ENCODE data around the gene ARMH4. TPM values are rescaled to one million over a fixed set of nuclear protein-coding genes. Genes with fewer than 3 reads are reported as not detected.

The ARMH4 gene
- total RNA-seq, 4 donors from 2014 or later: 1.2 to 3.7 (median 2.0) TPM

DNA sequence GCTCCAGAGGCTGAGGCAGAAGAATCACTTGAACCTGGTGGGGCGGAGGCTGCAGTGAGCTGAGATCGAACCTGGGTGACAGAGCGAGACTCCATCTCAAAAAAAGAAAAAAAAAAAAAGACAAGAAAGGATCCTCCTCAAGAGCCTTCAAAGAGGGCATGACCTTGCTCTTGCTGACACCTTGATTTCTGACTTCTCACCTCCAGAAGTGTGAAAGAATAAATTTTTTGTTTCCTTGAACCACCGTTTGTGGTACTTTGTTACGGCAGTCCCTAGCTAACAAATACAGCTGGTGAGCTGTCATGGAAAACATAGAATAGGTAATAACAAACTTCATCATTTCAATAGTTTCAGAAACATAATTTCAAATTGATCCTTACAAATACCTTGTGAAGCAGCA, 46.1 kb upstream of the ARMH4 start:
- ATAC-seq: no peak

DNA sequence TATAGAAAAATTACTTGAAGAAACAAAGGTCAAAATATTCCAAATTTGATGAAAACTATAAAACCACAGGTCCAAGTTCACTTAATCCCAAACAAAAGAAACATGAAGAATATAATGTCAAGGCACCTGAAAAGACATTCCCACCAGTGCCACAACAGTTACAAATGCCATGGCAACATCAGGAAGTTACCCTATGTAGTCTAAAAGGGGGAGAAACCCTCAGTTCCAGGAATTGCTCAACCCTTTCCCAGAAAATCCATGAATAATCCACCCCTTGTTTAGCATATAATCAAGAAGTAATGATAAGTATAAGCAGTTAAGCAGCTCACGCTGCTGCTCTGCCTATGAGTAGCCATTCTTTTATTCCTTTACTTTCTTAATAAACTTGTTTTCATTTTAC, 44.2 kb upstream of the ARMH4 start:
- DNase-seq: no peak
- no peak for TF ChIP-seq POLR2A (IDR thresholded peaks at IDR 0.05)
- TF ChIP-seq, protein P1, sequence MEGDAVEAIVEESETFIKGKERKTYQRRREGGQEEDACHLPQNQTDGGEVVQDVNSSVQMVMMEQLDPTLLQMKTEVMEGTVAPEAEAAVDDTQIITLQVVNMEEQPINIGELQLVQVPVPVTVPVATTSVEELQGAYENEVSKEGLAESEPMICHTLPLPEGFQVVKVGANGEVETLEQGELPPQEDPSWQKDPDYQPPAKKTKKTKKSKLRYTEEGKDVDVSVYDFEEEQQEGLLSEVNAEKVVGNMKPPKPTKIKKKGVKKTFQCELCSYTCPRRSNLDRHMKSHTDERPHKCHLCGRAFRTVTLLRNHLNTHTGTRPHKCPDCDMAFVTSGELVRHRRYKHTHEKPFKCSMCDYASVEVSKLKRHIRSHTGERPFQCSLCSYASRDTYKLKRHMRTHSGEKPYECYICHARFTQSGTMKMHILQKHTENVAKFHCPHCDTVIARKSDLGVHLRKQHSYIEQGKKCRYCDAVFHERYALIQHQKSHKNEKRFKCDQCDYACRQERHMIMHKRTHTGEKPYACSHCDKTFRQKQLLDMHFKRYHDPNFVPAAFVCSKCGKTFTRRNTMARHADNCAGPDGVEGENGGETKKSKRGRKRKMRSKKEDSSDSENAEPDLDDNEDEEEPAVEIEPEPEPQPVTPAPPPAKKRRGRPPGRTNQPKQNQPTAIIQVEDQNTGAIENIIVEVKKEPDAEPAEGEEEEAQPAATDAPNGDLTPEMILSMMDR (IDR thresholded peaks at IDR 0.05 in 4 of 5, conservative IDR thresholded peaks at IDR 0.05 in 1 of 5): no peak
- Histone ChIP-seq H3K36me3 (no peaks in the 10 kb centered on the region), H3K27ac (no peak overlapping the region), H3K4me1 (peaks cover 4 to 5% of the 10 kb centered on the region in 2 donors), H3K27me3 (no peaks in the 10 kb centered on the region), H3K4me3 (no peak overlapping the region), H3K9me3 (no peaks in the 10 kb centered on the region)
- intact Hi-C loops (cut with DNase I; ENCODE audit: low total_unique reads): no loop called here
- in situ Hi-C loops (cut with MboI; ENCODE audit: low sequenced_read_pairs in 4 of 4): no loop called here
- ATAC-seq: no peak

More for the DNA sequence above, 46.1 kb upstream of the ARMH4 start:
- in situ Hi-C loops (cut with MboI; ENCODE audit: low sequenced_read_pairs in 4 of 4) (no loop called here), intact Hi-C loops (cut with DNase I; ENCODE audit: low total_unique reads) (no loop called here)
- H3K27me3 ChIP-seq: no peaks in the 10 kb centered on the region
- H3K9me3 ChIP-seq: no peaks in the 10 kb centered on the region
- no peak for DNase-seq
- H3K4me3 ChIP-seq: no peak overlapping the region
- TF ChIP-seq POLR2A (IDR thresholded peaks at IDR 0.05): no peak
- TF ChIP-seq, protein P1 (IDR thresholded peaks at IDR 0.05 in 4 of 5, conservative IDR thresholded peaks at IDR 0.05 in 1 of 5): no peak
- no peak overlapping the region for H3K27ac ChIP-seq
- H3K4me1 ChIP-seq: peaks cover 4 to 14% of the 10 kb centered on the region in 2 donors
- H3K36me3 ChIP-seq: peaks cover 0 to 5% of the 10 kb centered on the region in 2 donors

DNA sequence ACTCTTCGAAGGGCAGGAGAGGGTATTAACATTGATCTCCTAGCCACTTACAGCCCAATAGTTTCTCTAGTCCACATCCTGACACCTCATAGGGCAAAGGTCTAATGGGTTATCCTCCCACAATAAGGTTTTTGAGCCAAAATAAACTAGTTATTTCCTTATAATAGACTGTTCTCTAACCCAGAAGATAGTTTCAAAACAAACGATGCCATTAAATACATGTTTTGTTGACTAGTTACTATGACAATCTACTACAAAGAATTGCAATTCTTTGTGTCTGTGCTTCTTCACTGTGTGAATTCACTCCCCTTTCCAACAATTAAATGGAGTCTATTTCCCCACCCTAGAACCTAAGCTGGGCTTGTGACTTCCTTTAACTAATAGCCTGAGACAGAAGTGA, 41.5 kb upstream of the ARMH4 start:
- TF ChIP-seq, protein P1 (IDR thresholded peaks at IDR 0.05 in 4 of 5, conservative IDR thresholded peaks at IDR 0.05 in 1 of 5): no peak
- no peak for TF ChIP-seq POLR2A (IDR thresholded peaks at IDR 0.05)
- no peaks in the 10 kb centered on the region for H3K9me3 ChIP-seq
- no peaks in the 10 kb centered on the region for H3K36me3 ChIP-seq
- in situ Hi-C loops (cut with MboI; ENCODE audit: low sequenced_read_pairs in 4 of 4): no loop called here
- H3K4me1 ChIP-seq: no peaks in the 10 kb centered on the region
- DNase-seq (no peak), ATAC-seq (no peak)
- no peak overlapping the region for H3K4me3 ChIP-seq
- H3K27ac ChIP-seq: no peak overlapping the region
- H3K27me3 ChIP-seq: no peaks in the 10 kb centered on the region
- intact Hi-C loops (cut with DNase I; ENCODE audit: low total_unique reads): no loop called here

DNA sequence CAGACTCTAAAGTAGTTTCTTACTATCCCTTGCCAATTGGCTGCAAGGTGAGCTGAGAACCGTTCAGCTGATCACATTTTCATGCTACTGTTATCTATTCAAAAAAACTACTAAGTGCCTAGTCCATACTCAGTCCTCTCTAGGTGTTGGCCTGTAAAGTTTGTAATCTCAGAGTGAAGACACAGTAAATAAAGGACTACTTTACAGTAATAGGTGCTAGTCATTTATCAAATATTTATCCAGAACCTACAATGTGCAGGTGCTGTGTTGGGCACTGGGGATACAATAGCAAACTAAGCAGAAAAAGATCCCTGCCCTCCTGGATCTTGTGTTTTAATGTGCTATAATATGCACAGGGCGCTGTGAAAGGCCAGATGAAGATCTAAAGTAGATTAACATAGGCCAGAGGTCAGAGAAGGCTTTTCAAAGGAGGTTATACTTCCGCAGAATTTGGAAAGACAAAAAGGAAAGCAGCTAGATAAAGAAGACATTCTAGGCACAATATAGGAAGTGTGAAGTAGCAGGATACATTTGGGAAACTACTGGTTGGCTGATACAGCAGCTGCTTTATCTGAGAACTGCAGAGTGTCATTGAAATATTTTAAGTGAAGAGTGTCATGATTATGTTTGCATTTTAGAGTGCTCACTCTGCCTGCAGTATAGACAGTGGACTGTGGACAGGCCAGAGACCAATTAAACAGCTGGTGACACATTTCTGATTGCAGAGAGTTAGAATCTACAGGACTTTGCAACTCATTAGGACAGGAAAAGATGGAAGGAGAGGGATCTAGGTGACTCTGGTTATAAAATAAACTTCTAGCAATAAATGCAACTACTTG, 40.0 kb upstream of the ARMH4 start:
- Histone ChIP-seq H3K4me3 (no peak overlapping the region), H3K36me3 (no peaks in the 10 kb centered on the region), H3K4me1 (no peaks in the 10 kb centered on the region), H3K27me3 (no peaks in the 10 kb centered on the region), H3K9me3 (no peaks in the 10 kb centered on the region), H3K27ac (no peak overlapping the region)
- DNase-seq (no peak), ATAC-seq (no peak)
- in situ Hi-C loops (cut with MboI; ENCODE audit: low sequenced_read_pairs in 4 of 4) (no loop called here), intact Hi-C loops (cut with DNase I; ENCODE audit: low total_unique reads) (no loop called here)
- no peak for TF ChIP-seq POLR2A (IDR thresholded peaks at IDR 0.05)
- TF ChIP-seq, protein P1 (IDR thresholded peaks at IDR 0.05 in 4 of 5, conservative IDR thresholded peaks at IDR 0.05 in 1 of 5): no peak
